Measurements from ENCODE around the gene SPACA6. TPM values are rescaled to one million over a fixed set of nuclear protein-coding genes. Genes with fewer than 3 reads are reported as not detected.

The SPACA6 gene
- total RNA-seq, 1 experiment from 2014 or later = 18.9 TPM

GRCh38 chr19:51664997-51665396, 28.1 kb upstream of the SPACA6 start:
- H3K27me3 Mint-ChIP-seq (ENCODE audit: low read depth) = peaks cover 36% of the 10 kb centered on the region
- no peak overlapping the region for H3K4me3 Mint-ChIP-seq
- Histone ChIP-seq H2BK5ac (ENCODE audit: insufficient read length, low read length) (no peak overlapping the region), H3K9ac (ENCODE audit: extremely low read depth, insufficient read length, low read length) (no peak overlapping the region), H2BK120ac (ENCODE audit: low read depth, low read length, poor library complexity, severe bottlenecking) (no peak overlapping the region), H4K8ac (replicated peaks; ENCODE audit: insufficient read length, low read depth, low read length) (no peak overlapping the region), H2AK5ac (ENCODE audit: insufficient read length, low read length) (no peak overlapping the region), H3K14ac (ENCODE audit: insufficient read depth, low read length) (no peak overlapping the region), H2BK12ac (ENCODE audit: insufficient read length, low read depth, low read length) (no peak overlapping the region), H3K23ac (ENCODE audit: insufficient read length, low read depth, low read length) (no peak overlapping the region), H3K4me1 (ENCODE audit: insufficient read depth, low read length) (no peaks in the 10 kb centered on the region), H3K4me2 (ENCODE audit: insufficient read depth, insufficient read length, low read length) (no peak overlapping the region), H3K27ac (ENCODE audit: insufficient read length, low read depth, low read length) (no peak overlapping the region), H3K79me1 (ENCODE audit: insufficient read depth, low read depth, low read length, poor library complexity, severe bottlenecking) (no peaks in the 10 kb centered on the region), H3K4ac (ENCODE audit: low read depth, low read length) (no peak overlapping the region), H3K79me2 (ENCODE audit: insufficient read depth, low read length) (no peaks in the 10 kb centered on the region), H3K23me2 (ENCODE audit: insufficient read length, low read depth, low read length, poor library complexity, severe bottlenecking) (no peaks in the 10 kb centered on the region), H3K9me3 (ENCODE audit: control insufficient read depth, low read depth, low read length) (no peaks in the 10 kb centered on the region), H3K56ac (ENCODE audit: insufficient read length, low read depth, low read length) (no peak overlapping the region), H3T11ph (ENCODE audit: low read length) (no peak overlapping the region), H3K27me3 (ENCODE audit: insufficient read depth, low read length) (no peaks in the 10 kb centered on the region), H2BK15ac (ENCODE audit: low read depth, low read length) (no peak overlapping the region), H2BK20ac (ENCODE audit: low read depth, low read length, poor library complexity, severe bottlenecking) (no peak overlapping the region), H4K5ac (ENCODE audit: insufficient read length, low read depth, low read length) (no peak overlapping the region), H2AFZ (ENCODE audit: low read length) (no peak overlapping the region), H3K18ac (ENCODE audit: insufficient read length, low read depth, low read length) (no peak overlapping the region), H4K20me1 (ENCODE audit: control insufficient read depth, insufficient read depth, insufficient read length) (no peaks in the 10 kb centered on the region), H4K91ac (ENCODE audit: insufficient read length, low read depth, low read length) (no peak overlapping the region)
- no peaks in the 10 kb centered on the region for H3K4me1 Mint-ChIP-seq
- H3K27ac Mint-ChIP-seq = no peak overlapping the region
- H3K36me3 Mint-ChIP-seq (ENCODE audit: insufficient read depth in 1 of 3, low read depth in 3 of 3) = no peaks in the 10 kb centered on the region
- no CpG with 5 or more reads among the region's 3 CpGs for WGBS (ENCODE audit: extremely low coverage, insufficient read length, low lambda C conversion rate)
- DNase-seq = no peak
- peaks cover 24 to 56% of the 10 kb centered on the region in 2 experiments for H3K9me3 Mint-ChIP-seq
- peak; percentile 45; the same call in 1 of the 3 replicates for TF ChIP-seq CTCF (conservative IDR thresholded peaks at IDR 0.05)
